Measurements from ENCODE around the gene OR4D1. TPM values are rescaled to one million over a fixed set of nuclear protein-coding genes. Genes with fewer than 3 reads are reported as not detected.

OR4D1 gene
- total RNA-seq, 6 experiments from 2014 or later = not detected

- H3K9me3 Mint-ChIP-seq = no peaks in the 10 kb centered on the region
- no peak overlapping the region for H3K27ac Mint-ChIP-seq
- peaks cover 6% of the 10 kb centered on the region; the same call in 1 of the 2 replicates for H3K4me1 Mint-ChIP-seq (ENCODE audit: low read depth)
- peaks cover 23% of the 10 kb centered on the region for H3K27me3 Mint-ChIP-seq (ENCODE audit: insufficient read depth)
- TF ChIP-seq, protein P1, sequence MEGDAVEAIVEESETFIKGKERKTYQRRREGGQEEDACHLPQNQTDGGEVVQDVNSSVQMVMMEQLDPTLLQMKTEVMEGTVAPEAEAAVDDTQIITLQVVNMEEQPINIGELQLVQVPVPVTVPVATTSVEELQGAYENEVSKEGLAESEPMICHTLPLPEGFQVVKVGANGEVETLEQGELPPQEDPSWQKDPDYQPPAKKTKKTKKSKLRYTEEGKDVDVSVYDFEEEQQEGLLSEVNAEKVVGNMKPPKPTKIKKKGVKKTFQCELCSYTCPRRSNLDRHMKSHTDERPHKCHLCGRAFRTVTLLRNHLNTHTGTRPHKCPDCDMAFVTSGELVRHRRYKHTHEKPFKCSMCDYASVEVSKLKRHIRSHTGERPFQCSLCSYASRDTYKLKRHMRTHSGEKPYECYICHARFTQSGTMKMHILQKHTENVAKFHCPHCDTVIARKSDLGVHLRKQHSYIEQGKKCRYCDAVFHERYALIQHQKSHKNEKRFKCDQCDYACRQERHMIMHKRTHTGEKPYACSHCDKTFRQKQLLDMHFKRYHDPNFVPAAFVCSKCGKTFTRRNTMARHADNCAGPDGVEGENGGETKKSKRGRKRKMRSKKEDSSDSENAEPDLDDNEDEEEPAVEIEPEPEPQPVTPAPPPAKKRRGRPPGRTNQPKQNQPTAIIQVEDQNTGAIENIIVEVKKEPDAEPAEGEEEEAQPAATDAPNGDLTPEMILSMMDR (IDR thresholded peaks at IDR 0.05) = no peak
- H3K36me3 Mint-ChIP-seq (ENCODE audit: low read depth) = no peaks in the 10 kb centered on the region
- no peak for DNase-seq
- no peak overlapping the region for H3K4me3 Mint-ChIP-seq
Measured at GRCh38 chr17:58181796-58182195, 33.6 kb downstream of the OR4D1 start.

GRCh38 chr17:58183514-58183913 is 35.3 kb downstream of the OR4D1 start:
- Mint-ChIP-seq H3K27me3 (ENCODE audit: insufficient read depth) (peaks cover 35% of the 10 kb centered on the region), H3K27ac (no peak overlapping the region), H3K36me3 (ENCODE audit: low read depth) (no peaks in the 10 kb centered on the region), H3K4me1 (ENCODE audit: low read depth) (peaks cover 6% of the 10 kb centered on the region; the same call in 1 of the 2 replicates), H3K4me3 (no peak overlapping the region), H3K9me3 (no peaks in the 10 kb centered on the region)
- TF ChIP-seq, protein P1 (IDR thresholded peaks at IDR 0.05) = no peak
- no peak for DNase-seq

GRCh38 chr17:58184308-58184985 is 36.3 kb downstream of the OR4D1 start:
- Mint-ChIP-seq H3K4me3 (no peak overlapping the region), H3K27me3 (ENCODE audit: insufficient read depth) (peaks cover 27% of the 10 kb centered on the region), H3K36me3 (ENCODE audit: low read depth) (no peaks in the 10 kb centered on the region), H3K27ac (no peak overlapping the region), H3K4me1 (ENCODE audit: low read depth) (peaks cover 7% of the 10 kb centered on the region), H3K9me3 (no peaks in the 10 kb centered on the region)
- DNase-seq = peak; percentile 25
- TF ChIP-seq, protein P1 (IDR thresholded peaks at IDR 0.05) = no peak

- Mint-ChIP-seq H3K9me3 (no peaks in the 10 kb centered on the region), H3K36me3 (ENCODE audit: low read depth) (no peaks in the 10 kb centered on the region), H3K4me1 (ENCODE audit: low read depth) (peaks cover 15% of the 10 kb centered on the region), H3K4me3 (no peak overlapping the region), H3K27ac (no peak overlapping the region), H3K27me3 (ENCODE audit: insufficient read depth) (peaks cover 27% of the 10 kb centered on the region)
- DNase-seq = no peak
- TF ChIP-seq, protein P1 (IDR thresholded peaks at IDR 0.05) = no peak
Measured at GRCh38 chr17:58184986-58185761, 37.0 kb downstream of the OR4D1 start.

DNA sequence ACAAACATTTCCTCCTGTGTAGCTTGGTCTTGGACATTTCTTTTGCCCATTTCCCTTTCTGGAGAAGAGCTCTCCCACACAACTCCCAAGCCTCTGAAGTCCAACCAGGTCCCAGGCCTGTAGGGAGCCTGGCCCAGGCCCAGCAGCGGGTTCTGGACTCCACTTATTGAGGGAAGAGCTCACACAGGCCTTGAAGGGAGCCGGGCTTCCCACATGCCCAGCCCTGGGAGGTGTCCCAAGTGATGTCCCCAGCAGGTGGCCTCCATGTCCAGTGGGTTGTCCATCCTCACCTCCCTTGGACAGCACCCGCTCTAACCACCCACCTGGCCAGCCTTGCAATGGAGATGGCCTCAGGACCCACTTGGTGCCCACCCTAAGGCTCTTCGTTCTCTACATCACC is 38.4 kb downstream of the OR4D1 start:
- Mint-ChIP-seq H3K27ac (no peak overlapping the region), H3K9me3 (no peaks in the 10 kb centered on the region), H3K4me1 (ENCODE audit: low read depth) (peaks cover 16% of the 10 kb centered on the region), H3K27me3 (ENCODE audit: insufficient read depth) (peaks cover 28% of the 10 kb centered on the region), H3K4me3 (no peak overlapping the region), H3K36me3 (ENCODE audit: low read depth) (no peaks in the 10 kb centered on the region)
- TF ChIP-seq, protein P1 (IDR thresholded peaks at IDR 0.05) = no peak
- no peak for DNase-seq
